ENCODE results near the gene ILK.

GRCh38 chr11:6616596-6617250 is 13.1 kb downstream of the ILK start:
- TF ChIP-seq POLR2A (IDR thresholded peaks at IDR 0.05; ENCODE audit: borderline replicate concordance, extremely low read depth, insufficient read depth, insufficient read length) = no peak
- no peak for TF ChIP-seq CBX3 (IDR thresholded peaks at IDR 0.05; ENCODE audit: low read depth)
- TF ChIP-seq CTCF (IDR thresholded peaks at IDR 0.05 in 2 of 3, conservative IDR thresholded peaks at IDR 0.05 in 1 of 3; ENCODE audit: borderline replicate concordance in 1 of 3, insufficient read depth in 1 of 3, low read depth in 2 of 3, low read length in 2 of 3) = no peak
- TF ChIP-seq REST (IDR thresholded peaks at IDR 0.05; ENCODE audit: low read depth) = no peak
- TF ChIP-seq POLR2AphosphoS5 (IDR thresholded peaks at IDR 0.05; ENCODE audit: low read depth, low read length) = no peak
- no peak for TF ChIP-seq RAD21 (IDR thresholded peaks at IDR 0.05; ENCODE audit: low read depth)
- no peak for TF ChIP-seq EZH2 (IDR thresholded peaks at IDR 0.05)

Data from HCT116 (cell line).